Activated CD4-positive, alpha-beta memory T cell treated with anti-CD3 and anti-CD28 coated beads, Interleukin-2, amount 10 ng/mL, durations not matched to agents 7 days and 5 days (primary cell): ENCODE results near the gene ADGRL2. TPM values are rescaled to one million over a fixed set of nuclear protein-coding genes. Genes with fewer than 3 reads are reported as not detected.
"Not testable (repeated sequence)": the region's sequence is repeated elsewhere in the genome, so short reads cannot be mapped to it uniquely, and the experiment has no call there.

Source experiments
- CTCF ChIA-PET: fragments of 350-600 bp; sonication (Branson Sonifier 250); formaldehyde crosslinking; loops from one replicate; lab custom pipeline; 2021; ENCODE audit warnings: antibody characterized with exemption, inconsistent platforms; lab: Charles Lee
- POLR2A ChIA-PET: fragments of 350-600 bp; sonication (Branson Sonifier 250); formaldehyde crosslinking; loops from one replicate; lab custom pipeline; 2021; ENCODE audit warnings: antibody characterized with exemption; lab: Charles Lee
- DNase-seq: peaks from one replicate; pipeline ENCODE4 v3.0.0-alpha.2; 2020
- H3K27ac Mint-ChIP-seq: one replicate; pipeline ENCODE4 v1.8.0; 2021; ENCODE audit warnings: mild to moderate bottlenecking, mixed read lengths
- H3K27me3 Mint-ChIP-seq: one replicate; pipeline ENCODE4 v1.8.0; 2021; ENCODE audit warnings: mixed read lengths
- H3K36me3 Mint-ChIP-seq: one replicate; pipeline ENCODE4 v1.8.0; 2021; ENCODE audit warnings: low read depth, mixed read lengths
- H3K4me1 Mint-ChIP-seq: one replicate; pipeline ENCODE4 v1.8.0; 2021; ENCODE audit warnings: mixed read lengths
- H3K4me3 Mint-ChIP-seq: one replicate; pipeline ENCODE4 v1.8.0; 2021; ENCODE audit warnings: mild to moderate bottlenecking, mixed read lengths
- H3K9me3 Mint-ChIP-seq: one replicate; pipeline ENCODE4 v1.8.0; 2021; ENCODE audit warnings: mixed read lengths
- total RNA-seq, 2 experiments: library from RNA; stranded (reverse); gene quantifications; one replicate each; pipeline ENCODE4 v1.2.3, GENCODE V29; 2021

Gene ADGRL2
- total RNA-seq, 2 experiments from 2014 or later: not detected

DNA sequence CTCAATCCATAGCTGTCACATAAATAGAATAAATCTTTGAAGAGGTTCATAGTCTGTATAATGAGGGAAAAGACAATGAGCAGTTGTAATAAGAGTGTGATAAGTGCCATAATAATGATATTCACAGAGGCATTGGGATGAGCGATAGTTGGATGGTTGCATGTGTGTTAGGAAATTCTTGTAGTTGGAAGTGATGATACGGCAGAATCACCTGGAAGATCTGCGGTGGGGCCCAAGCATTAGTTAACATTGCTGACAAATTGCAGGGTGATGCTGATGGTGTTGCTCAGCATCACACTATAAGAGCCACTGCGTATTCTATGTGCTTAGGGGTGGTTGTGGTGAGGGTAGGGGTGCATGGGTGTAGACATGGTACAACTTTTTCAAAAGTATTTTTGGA is 41.1 kb downstream of the ADGRL2 start:
- Mint-ChIP-seq H3K4me1 (no peaks in the 10 kb centered on the region), H3K4me3 (no peak overlapping the region), H3K27me3 (no peaks in the 10 kb centered on the region), H3K27ac (no peak overlapping the region), H3K9me3 (peaks cover 2% of the 10 kb centered on the region), H3K36me3 (no peaks in the 10 kb centered on the region)
- POLR2A ChIA-PET: no interaction called here
- CTCF ChIA-PET: no interaction called here
- DNase-seq: no peak

DNA sequence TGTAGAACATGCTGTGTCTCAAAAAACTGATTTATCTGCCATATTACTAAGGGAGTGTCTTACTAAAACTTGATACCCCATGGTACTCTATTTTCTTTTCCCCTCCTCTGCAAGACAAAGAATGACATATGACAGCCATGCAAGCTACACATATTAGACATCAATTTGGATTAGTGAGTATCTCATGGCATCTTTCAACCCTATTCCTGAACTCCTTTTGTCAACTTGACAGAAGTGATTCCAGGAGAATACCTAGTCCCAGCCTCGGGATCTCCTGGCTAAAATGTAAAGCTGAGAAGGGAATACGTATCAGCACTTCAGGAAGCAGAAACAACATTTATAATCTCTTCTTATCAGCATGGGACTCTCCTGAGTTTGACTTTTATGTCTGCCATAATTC is 43.7 kb downstream of the ADGRL2 start:
- H3K27ac Mint-ChIP-seq: no peak overlapping the region
- H3K4me1 Mint-ChIP-seq: no peaks in the 10 kb centered on the region
- H3K4me3 Mint-ChIP-seq: no peak overlapping the region
- H3K9me3 Mint-ChIP-seq: peaks cover 2% of the 10 kb centered on the region
- ChIA-PET CTCF (no interaction called here), POLR2A (no interaction called here)
- no peaks in the 10 kb centered on the region for H3K27me3 Mint-ChIP-seq
- DNase-seq: no peak
- H3K36me3 Mint-ChIP-seq: no peaks in the 10 kb centered on the region

DNA sequence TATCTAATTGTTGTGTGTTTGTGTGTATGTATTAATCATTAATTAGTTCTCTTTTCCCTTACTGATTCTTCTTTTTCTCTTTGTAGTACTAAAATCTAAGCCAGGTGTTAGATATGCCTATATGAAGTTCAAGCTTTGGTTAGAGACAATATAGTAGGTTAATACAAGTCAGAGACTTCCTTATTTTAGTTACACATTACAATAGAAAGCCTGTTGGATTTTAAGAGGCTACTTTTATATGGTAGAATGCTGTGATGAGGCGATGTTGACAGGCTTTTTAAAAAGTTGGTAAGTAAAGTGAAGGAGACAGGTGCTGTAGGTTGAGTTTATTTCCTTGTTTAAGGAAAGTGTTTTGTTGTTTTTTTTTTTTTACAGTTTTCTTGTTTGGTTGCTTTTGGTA is 45.9 kb downstream of the ADGRL2 start:
- no peaks in the 10 kb centered on the region for H3K27me3 Mint-ChIP-seq

DNA sequence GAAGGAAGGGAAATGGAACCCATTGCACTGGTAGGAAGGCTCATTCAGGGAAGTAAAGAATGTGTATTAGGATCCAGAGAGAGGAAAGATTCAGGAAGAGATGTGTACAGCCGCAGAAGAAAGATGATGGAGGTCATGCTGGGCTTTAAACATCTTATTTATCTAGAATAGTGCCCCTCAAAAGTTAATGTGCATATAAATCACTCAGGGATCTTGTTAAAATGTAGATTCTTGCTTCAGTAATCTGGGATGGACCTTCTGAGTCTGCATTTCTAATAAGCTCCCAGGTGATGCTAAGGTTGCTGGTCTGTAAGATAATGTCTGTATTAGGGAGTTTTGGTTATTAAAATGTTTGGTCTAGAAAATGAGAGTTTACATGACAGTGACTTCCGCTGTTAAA is 46.3 kb downstream of the ADGRL2 start:
- no peak for DNase-seq
- H3K27me3 Mint-ChIP-seq: no peaks in the 10 kb centered on the region
- H3K4me1 Mint-ChIP-seq: no peaks in the 10 kb centered on the region
- ChIA-PET CTCF (no interaction called here), POLR2A (no interaction called here)
- no peaks in the 10 kb centered on the region for H3K36me3 Mint-ChIP-seq
- H3K9me3 Mint-ChIP-seq: peaks cover 2% of the 10 kb centered on the region
- no peak overlapping the region for H3K4me3 Mint-ChIP-seq
- no peak overlapping the region for H3K27ac Mint-ChIP-seq

More for the DNA sequence above, 45.9 kb downstream of the ADGRL2 start:
- POLR2A ChIA-PET: no interaction called here
- Mint-ChIP-seq H3K4me1 (no peaks in the 10 kb centered on the region), H3K27ac (no peak overlapping the region), H3K4me3 (no peak overlapping the region), H3K36me3 (no peaks in the 10 kb centered on the region), H3K9me3 (peaks cover 2% of the 10 kb centered on the region)
- CTCF ChIA-PET: no interaction called here
- no peak for DNase-seq

DNA sequence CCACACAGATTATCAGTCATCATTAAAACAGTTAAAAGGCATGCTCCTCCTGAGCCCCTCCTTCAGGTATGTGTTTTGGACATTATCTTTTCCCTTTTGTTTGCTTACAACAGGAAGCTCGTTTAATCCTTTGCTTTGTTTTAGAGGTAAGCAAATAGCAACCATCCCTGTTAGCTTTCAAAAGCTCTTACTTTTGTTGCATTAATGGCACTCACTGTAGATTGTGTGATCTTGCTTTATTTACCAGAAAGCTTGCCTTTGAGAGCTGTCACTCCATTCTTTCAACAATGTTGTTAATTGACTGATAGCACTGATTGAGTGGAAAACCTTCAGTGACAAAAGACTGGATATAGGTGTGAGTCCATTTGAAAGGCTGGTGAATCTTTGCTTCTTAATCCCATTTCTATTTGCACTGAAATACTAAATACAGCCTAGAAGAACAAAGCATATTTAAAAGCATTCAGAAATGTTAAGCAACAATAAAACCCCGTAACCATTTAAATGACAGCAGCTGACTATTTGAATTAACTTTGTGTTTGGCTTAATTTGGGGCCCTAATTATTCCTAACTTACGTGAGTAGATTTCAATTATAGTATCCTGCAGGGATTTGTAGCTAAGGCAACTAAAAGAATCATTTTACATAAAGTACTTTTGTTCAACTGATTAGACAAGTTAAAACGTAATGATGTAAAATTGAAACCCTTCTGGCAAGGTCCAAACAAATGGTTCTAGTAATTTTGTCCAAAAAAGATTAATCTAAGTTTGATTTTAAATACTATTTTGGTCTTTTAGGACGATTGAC is 48.3 kb downstream of the ADGRL2 start:
- Mint-ChIP-seq H3K27ac (no peak overlapping the region), H3K4me3 (no peak overlapping the region), H3K9me3 (no peaks in the 10 kb centered on the region), H3K27me3 (no peaks in the 10 kb centered on the region), H3K4me1 (no peaks in the 10 kb centered on the region), H3K36me3 (no peaks in the 10 kb centered on the region)
- POLR2A ChIA-PET: interaction anchor here (1.0 kb wide), 1 partner anchor 19 kb away, joined by 3 read pairs; no protein-coding TSS in a partner anchor
- DNase-seq: no peak
- CTCF ChIA-PET: no interaction called here

DNA sequence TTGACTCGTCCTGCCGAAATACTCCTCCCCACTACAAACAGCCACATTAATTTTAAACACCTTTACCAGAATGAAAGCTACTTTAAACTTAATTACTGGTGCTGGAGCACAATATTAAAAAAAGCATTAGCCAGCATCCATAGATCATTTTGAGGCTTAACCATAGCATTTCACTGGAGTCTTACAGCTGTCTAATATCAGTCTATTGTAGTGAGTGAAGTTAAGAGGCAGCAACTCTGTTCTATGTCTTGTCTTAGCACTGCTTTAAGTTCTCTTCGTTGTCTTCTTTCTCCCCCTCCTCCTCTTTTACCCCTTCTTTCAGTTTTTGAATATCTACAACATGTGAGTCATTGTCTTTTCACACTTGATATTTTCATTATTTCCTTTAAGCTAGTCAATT is 49.3 kb downstream of the ADGRL2 start:
- no peaks in the 10 kb centered on the region for H3K4me1 Mint-ChIP-seq
- no peaks in the 10 kb centered on the region for H3K9me3 Mint-ChIP-seq
- DNase-seq: no peak
- no peak overlapping the region for H3K27ac Mint-ChIP-seq
- ChIA-PET CTCF (no interaction called here), POLR2A (no interaction called here)
- H3K4me3 Mint-ChIP-seq: no peak overlapping the region
- no peaks in the 10 kb centered on the region for H3K36me3 Mint-ChIP-seq
- H3K27me3 Mint-ChIP-seq: no peaks in the 10 kb centered on the region

DNA sequence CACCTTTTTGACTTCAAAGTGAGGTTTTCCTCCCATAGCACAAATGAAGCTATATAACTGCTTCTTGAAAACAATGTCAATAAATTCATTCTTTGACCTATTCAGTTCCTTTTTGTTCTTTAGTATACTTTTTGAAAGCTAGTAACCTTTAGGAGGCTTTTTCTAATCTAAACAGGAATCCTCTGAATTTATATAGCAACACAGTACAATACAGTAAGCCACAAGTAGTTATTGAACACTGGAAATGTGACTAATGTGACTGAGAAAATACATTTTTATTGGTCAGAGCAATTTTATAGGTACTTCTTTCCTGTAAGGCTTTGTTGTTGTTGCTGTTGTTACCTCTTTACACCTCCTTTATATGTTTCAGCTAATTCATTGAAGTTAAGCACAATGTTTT is 49.8 kb downstream of the ADGRL2 start:
- no peaks in the 10 kb centered on the region for H3K4me1 Mint-ChIP-seq
- H3K9me3 Mint-ChIP-seq: no peaks in the 10 kb centered on the region
- CTCF ChIA-PET: no interaction called here
- H3K4me3 Mint-ChIP-seq: no peak overlapping the region
- no peaks in the 10 kb centered on the region for H3K27me3 Mint-ChIP-seq
- no peaks in the 10 kb centered on the region for H3K36me3 Mint-ChIP-seq
- H3K27ac Mint-ChIP-seq: no peak overlapping the region
- DNase-seq: no peak
- POLR2A ChIA-PET: no interaction called here

DNA sequence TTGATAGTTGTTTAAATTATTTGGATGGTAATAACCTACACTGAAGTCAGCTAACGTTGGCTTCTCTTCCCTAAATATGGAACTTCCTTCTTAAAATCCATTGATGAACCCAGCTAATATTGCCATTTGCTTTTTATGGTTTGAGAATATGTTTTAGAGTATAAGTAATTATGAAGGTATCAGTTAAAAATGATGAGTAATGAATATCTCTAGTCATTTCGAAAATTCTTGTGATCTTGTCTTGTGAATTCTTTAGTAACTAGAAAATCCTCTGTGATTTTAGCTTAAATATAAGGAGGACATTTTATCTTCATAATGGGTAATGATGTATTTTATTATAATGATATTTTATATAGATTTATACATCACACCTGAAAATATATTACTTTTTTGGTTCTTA is 50.5 kb downstream of the ADGRL2 start:
- ChIA-PET POLR2A (no interaction called here), CTCF (no interaction called here)
- Mint-ChIP-seq H3K4me1 (no peaks in the 10 kb centered on the region), H3K4me3 (no peak overlapping the region), H3K36me3 (no peaks in the 10 kb centered on the region), H3K27ac (no peak overlapping the region), H3K27me3 (no peaks in the 10 kb centered on the region), H3K9me3 (peaks cover 3% of the 10 kb centered on the region)
- DNase-seq: no peak

DNA sequence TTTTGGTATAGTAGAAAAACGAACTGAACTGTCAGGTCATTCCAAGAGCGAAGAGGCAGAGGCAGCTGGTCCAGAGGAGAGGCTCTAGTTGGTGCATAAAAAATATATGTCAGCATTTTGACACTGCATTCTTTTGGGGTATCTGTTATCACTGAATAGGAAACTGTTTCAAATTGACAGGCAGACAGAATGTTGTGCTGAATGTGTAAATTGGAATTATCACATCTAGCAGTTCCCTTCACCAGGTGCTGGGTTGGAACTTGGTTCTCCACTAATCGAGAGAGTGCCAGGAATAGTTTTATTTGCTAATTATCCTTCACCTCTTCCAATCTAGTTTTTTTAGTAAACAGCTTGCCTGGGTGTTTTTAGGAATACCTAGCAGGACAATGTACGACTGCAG is 52.2 kb downstream of the ADGRL2 start:
- no peak overlapping the region for H3K27ac Mint-ChIP-seq

DNA sequence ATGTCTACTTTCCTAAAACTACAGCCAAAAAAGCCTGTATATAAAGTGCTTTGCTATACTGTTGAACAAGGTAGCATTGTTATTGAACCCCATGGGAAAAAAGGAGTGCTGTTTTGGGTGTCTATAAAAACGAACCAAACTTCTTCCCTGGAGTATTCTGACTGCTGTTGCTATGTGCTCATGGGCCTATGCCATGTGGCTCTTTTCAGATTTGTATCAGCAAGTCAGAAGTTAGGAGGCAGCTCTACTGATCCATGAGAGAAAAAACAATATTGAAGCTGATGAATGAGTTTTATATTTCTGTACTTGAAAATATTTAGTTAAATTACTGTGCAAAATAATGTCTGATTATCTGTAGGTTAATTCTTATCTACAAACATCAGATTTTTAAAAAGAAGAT is 66.5 kb downstream of the ADGRL2 start:
- H3K36me3 Mint-ChIP-seq: no peaks in the 10 kb centered on the region
- CTCF ChIA-PET: no interaction called here
- H3K27me3 Mint-ChIP-seq: no peaks in the 10 kb centered on the region
- no peaks in the 10 kb centered on the region for H3K9me3 Mint-ChIP-seq
- no peak overlapping the region for H3K4me3 Mint-ChIP-seq
- H3K4me1 Mint-ChIP-seq: no peaks in the 10 kb centered on the region
- POLR2A ChIA-PET: no interaction called here
- H3K27ac Mint-ChIP-seq: no peak overlapping the region
- no peak for DNase-seq

More for the DNA sequence above, 52.2 kb downstream of the ADGRL2 start:
- ChIA-PET CTCF (no interaction called here), POLR2A (no interaction called here)
- Mint-ChIP-seq H3K36me3 (no peaks in the 10 kb centered on the region), H3K4me3 (no peak overlapping the region), H3K9me3 (peaks cover 3% of the 10 kb centered on the region), H3K4me1 (no peaks in the 10 kb centered on the region), H3K27me3 (no peaks in the 10 kb centered on the region)
- DNase-seq: no peak

DNA sequence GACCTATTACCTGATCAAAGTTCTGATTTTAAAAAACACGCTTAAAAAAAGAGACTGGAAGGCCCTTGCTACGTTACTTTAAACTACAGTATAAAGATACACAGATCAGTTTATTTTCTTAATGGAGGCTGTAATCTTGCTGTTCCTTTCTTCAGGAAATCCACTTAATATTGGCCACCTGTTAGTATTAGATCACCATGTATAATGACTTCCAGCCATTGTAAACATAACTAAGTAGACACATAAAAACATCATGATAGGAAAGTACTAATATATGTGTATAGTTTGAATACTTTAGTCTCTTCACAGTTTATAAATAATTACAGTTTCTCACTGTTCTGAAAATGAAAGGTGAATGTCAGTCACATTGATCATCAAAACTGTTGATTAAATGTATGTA is 68.6 kb downstream of the ADGRL2 start:
- CTCF ChIA-PET: no interaction called here
- DNase-seq: no peak
- Mint-ChIP-seq H3K27me3 (no peaks in the 10 kb centered on the region), H3K36me3 (no peaks in the 10 kb centered on the region), H3K4me3 (no peak overlapping the region), H3K4me1 (no peaks in the 10 kb centered on the region), H3K27ac (no peak overlapping the region), H3K9me3 (no peaks in the 10 kb centered on the region)
- POLR2A ChIA-PET: no interaction called here

DNA sequence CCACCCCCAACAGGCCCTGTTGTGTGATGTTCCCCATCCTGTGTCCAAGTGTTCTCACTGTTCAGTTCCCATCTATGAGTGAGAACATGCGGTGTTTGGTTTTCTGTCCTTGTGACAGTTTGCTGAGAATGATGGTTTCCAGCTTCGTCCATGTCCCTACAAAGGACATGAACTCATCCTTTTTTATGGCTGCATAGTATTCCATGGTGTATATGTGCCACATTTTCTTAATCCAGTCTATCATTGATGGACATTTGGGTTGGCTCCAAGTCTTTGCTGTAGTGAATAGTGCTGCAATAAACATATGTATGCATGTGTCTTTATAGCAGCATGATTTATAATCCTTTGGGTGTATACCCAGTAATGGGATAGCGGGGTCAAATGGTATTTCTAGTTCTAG is 70.4 kb downstream of the ADGRL2 start:
- H3K9me3 Mint-ChIP-seq, DNase-seq, H3K36me3 Mint-ChIP-seq, H3K4me1 Mint-ChIP-seq, H3K27me3 Mint-ChIP-seq, CTCF ChIA-PET, H3K4me3 Mint-ChIP-seq, POLR2A ChIA-PET, H3K27ac Mint-ChIP-seq: not testable (repeated sequence)

DNA sequence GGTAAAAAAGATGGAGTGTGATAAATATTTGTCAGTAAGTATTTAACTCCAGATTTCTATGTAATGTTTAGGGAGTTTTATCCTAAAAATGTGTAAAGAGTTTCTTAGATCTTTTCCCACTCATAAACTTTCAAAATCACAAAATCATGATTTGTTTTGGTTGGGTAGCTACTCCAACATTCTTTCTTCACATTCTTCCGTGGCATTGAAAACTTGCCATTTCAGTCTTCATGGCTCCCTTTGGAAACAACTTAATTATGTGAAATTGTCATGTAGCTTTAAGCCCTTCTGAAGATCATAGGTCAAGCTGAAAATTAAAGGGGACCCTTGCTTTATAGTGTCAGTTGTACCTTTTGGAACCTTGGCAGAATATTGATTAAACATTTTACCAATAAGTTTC is 73.2 kb downstream of the ADGRL2 start:
- H3K36me3 Mint-ChIP-seq: no peaks in the 10 kb centered on the region
- POLR2A ChIA-PET: no interaction called here
- H3K27me3 Mint-ChIP-seq: no peaks in the 10 kb centered on the region
- no peak for DNase-seq
- H3K27ac Mint-ChIP-seq: no peak overlapping the region
- H3K4me3 Mint-ChIP-seq: no peak overlapping the region
- H3K4me1 Mint-ChIP-seq: no peaks in the 10 kb centered on the region
- CTCF ChIA-PET: no interaction called here
- no peaks in the 10 kb centered on the region for H3K9me3 Mint-ChIP-seq

DNA sequence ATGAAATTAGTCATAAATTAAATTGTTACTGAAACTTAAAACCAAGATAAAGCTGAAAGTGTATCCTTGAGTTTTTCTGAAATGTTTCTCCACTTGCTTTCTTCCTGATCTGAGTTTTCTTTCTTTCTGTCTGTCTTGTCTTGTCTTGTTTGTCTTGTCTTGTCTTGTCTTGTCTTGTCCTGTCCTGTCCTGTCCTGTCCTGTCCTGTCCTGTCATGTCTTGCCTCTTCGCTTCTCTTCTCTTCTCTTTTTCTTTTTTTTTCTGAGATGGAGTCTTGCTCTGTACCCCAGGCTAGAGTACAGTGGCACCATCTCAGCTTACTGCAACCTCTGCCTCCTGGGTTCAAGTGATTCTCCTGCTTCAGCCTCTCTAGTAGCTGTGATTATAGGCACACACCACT is 73.7 kb downstream of the ADGRL2 start:
- POLR2A ChIA-PET: no interaction called here

More for the DNA sequence above, 73.7 kb downstream of the ADGRL2 start:
- H3K27ac Mint-ChIP-seq: no peak overlapping the region
- no peaks in the 10 kb centered on the region for H3K9me3 Mint-ChIP-seq
- CTCF ChIA-PET: no interaction called here
- no peak for DNase-seq
- no peaks in the 10 kb centered on the region for H3K27me3 Mint-ChIP-seq
- no peaks in the 10 kb centered on the region for H3K4me1 Mint-ChIP-seq
- H3K4me3 Mint-ChIP-seq: no peak overlapping the region
- H3K36me3 Mint-ChIP-seq: no peaks in the 10 kb centered on the region
